Breast epithelium (tissue), 4 donors: ENCODE results near the gene NPHP1. TPM values are rescaled to one million over a fixed set of nuclear protein-coding genes. Genes with fewer than 3 reads are reported as not detected.

Experiments
- DNase-seq, 2 donors: peaks; one replicate each; pipeline ENCODE4 v3.0.0-alpha.2; 2019; ENCODE audit warnings: low spot score in 2 of 2
- H3K27ac ChIP-seq, 2 donors: fragments of 200-600 bp; sonication (generic) in 1 of 2; one replicate each; pipeline ENCODE4 v1.5.1; 2016 to 2019; ENCODE audit warnings: mild to moderate bottlenecking in 1 of 2
- H3K27me3 ChIP-seq, 2 donors: fragments of 200-600 bp; sonication (generic) in 1 of 2; one replicate each; pipeline versions ENCODE4 v1.5.1 to v1.6.0; 2017 to 2019; ENCODE audit warnings: control low read depth in 1 of 2, mild to moderate bottlenecking in 1 of 2
- H3K36me3 ChIP-seq: fragments of 200-600 bp; one replicate; pipeline ENCODE4 v1.5.1; 2019
- H3K4me1 ChIP-seq, 2 donors: fragments of 200-600 bp; sonication (generic); one replicate each; pipeline ENCODE4 v1.5.1; 2016 to 2019; ENCODE audit warnings: control low read depth in 1 of 2
- H3K4me3 ChIP-seq, 3 donors: fragments of 200-600 bp; sonication (generic); 1 replicate in 2 of 3; 2 replicates in 1 of 3; pipeline ENCODE4 v1.5.1; 2016 to 2019; ENCODE audit warnings: mild to moderate bottlenecking in 3 of 3, moderate library complexity in 2 of 3
- H3K9me3 ChIP-seq, 2 donors: fragments of 200-600 bp; sonication (generic) in 1 of 2; one replicate each; pipeline ENCODE4 v1.5.1; 2016 to 2019; ENCODE audit warnings: control low read depth in 1 of 2
- POLR2A ChIP-seq: fragments of 450-650 bp; IDR thresholded peaks from one replicate; pipeline ENCODE4 v1.6.1; 2016; ENCODE audit warnings: antibody characterized with exemption, mild to moderate bottlenecking, moderate library complexity
- POLR2AphosphoS5 ChIP-seq, 3 donors: sonication (generic); formaldehyde crosslinking; IDR thresholded peaks; one replicate each; pipeline ENCODE4 v1.6.1; 2017; ENCODE audit warnings: antibody characterized with exemption in 3 of 3
- intact Hi-C: fragments of 100-400 bp; cut with DNase I; formaldehyde crosslinking; loops from one replicate; pipeline ENCODE4 v1.15.1; 2023; ENCODE audit warnings: low total_unique reads
- total RNA-seq, 3 donors: library from RNA; depleted of rRNA; stranded (reverse); fragments of >200 nt; gene quantifications; one replicate each; pipeline ENCODE4 v1.1.0, GENCODE V29; 2016
- TF ChIP-seq, protein P1 (sequence below), 3 donors: fragments of 450-650 bp; IDR thresholded peaks; one replicate each; pipeline ENCODE4 v1.5.1; 2016 to 2017; ENCODE audit warnings: antibody characterized with exemption in 3 of 3, mild to moderate bottlenecking in 3 of 3, moderate library complexity in 3 of 3

The NPHP1 gene
- total RNA-seq, 3 donors from 2014 or later: 5.4 to 15.4 (median 7.2) TPM

DNA sequence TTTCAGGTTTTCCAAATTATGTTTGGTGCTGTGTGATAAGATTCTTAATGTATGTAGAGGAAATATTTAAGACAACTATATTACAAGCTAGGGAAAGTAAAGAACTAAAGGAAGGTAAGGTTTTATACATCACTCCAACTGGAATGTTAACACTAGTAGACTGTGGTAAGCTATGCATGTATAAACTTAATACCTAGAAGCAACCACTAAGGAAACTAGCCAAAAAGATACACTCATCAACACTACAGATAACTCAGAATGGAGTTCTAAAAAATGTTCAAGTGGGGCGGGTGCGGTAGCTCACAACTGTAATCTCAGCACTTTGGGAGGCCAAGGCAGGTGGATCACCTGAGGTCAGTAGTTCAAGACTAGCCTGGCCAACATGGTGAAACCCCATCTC, 51.4 kb downstream of the NPHP1 start:
- H3K4me3 ChIP-seq: no peak overlapping the region
- no peaks in the 10 kb centered on the region for H3K4me1 ChIP-seq
- no peaks in the 10 kb centered on the region for H3K36me3 ChIP-seq
- no peak for DNase-seq
- TF ChIP-seq, protein P1, sequence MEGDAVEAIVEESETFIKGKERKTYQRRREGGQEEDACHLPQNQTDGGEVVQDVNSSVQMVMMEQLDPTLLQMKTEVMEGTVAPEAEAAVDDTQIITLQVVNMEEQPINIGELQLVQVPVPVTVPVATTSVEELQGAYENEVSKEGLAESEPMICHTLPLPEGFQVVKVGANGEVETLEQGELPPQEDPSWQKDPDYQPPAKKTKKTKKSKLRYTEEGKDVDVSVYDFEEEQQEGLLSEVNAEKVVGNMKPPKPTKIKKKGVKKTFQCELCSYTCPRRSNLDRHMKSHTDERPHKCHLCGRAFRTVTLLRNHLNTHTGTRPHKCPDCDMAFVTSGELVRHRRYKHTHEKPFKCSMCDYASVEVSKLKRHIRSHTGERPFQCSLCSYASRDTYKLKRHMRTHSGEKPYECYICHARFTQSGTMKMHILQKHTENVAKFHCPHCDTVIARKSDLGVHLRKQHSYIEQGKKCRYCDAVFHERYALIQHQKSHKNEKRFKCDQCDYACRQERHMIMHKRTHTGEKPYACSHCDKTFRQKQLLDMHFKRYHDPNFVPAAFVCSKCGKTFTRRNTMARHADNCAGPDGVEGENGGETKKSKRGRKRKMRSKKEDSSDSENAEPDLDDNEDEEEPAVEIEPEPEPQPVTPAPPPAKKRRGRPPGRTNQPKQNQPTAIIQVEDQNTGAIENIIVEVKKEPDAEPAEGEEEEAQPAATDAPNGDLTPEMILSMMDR (IDR thresholded peaks at IDR 0.05): no peak
- TF ChIP-seq POLR2A: no peak
- TF ChIP-seq POLR2AphosphoS5 (IDR thresholded peaks at IDR 0.05): no peak
- intact Hi-C loops: no loop called here
- H3K27ac ChIP-seq: no peak overlapping the region
- no peaks in the 10 kb centered on the region for H3K27me3 ChIP-seq
- peaks cover 8 to 9% of the 10 kb centered on the region in 2 donors for H3K9me3 ChIP-seq

DNA sequence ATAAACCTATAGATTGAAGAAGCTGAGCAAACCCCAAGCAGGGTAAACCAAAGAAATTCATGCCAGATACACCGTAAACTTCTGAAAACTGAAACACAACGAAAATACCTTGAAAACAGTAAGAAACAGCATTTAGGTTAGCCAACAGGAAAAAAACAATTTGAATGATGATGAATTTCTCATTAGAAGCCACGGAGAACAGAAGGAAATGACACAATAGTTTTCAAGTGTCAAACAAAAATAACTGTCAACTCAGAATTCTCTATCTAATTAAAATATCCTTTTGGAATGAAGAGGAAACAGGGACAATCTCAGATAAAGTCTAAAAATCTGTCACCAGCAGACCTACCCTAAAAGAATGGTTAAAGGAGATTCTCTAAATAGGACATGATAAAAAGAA, 51.9 kb downstream of the NPHP1 start:
- peaks cover 8 to 9% of the 10 kb centered on the region in 2 donors for H3K9me3 ChIP-seq
- DNase-seq: no peak
- TF ChIP-seq POLR2A: no peak
- TF ChIP-seq, protein P1 (IDR thresholded peaks at IDR 0.05): no peak
- no peak overlapping the region for H3K27ac ChIP-seq
- no peaks in the 10 kb centered on the region for H3K27me3 ChIP-seq
- intact Hi-C loops: no loop called here
- H3K4me3 ChIP-seq: no peak overlapping the region
- no peaks in the 10 kb centered on the region for H3K36me3 ChIP-seq
- no peaks in the 10 kb centered on the region for H3K4me1 ChIP-seq

DNA sequence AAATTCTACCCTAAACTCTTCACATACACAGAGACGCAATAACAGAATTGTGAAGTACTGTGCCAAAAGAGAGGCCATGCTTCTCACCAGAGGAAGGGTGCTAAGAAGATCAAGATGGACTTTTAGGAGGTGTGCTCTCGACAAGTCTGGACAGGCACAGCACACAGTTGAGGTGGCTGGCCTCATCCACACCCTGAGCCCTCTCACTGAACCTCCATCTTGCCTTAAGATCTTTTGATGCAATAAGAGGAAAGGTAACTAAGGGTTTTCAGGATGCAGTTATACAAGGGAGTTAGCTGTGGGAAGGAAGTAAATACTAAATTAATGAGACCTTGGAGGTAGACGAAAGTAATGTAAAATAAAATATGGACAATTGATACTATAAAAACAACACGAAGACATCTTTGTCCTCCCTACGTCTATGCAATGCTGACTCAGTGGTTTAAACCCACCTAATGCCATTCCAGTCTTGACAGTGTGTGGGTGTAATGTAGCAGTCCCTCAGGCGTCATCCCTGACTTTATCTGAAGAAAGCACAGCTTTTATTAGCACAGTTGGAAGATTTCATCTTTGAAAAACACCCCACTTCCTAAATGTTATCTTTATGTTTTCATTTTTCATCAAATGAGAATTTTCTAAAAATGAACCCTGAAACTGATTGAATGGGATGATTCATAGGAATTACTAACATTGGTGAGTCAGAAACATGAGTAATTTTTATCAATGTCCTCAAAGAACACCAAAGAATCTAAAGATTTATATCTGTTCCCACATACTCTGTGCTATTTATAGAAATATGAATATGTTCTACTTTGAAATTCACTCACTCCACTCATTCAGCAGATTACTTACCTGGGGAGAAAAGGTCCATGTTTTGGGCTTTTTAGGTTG, 55.2 kb downstream of the NPHP1 start:
- no peak overlapping the region for H3K27ac ChIP-seq
- H3K9me3 ChIP-seq: peaks cover under 1 to 2% of the 10 kb centered on the region in 2 donors
- no peaks in the 10 kb centered on the region for H3K4me1 ChIP-seq
- no peaks in the 10 kb centered on the region for H3K27me3 ChIP-seq
- intact Hi-C loops: no loop called here
- TF ChIP-seq POLR2AphosphoS5 (IDR thresholded peaks at IDR 0.05) (no peak), POLR2A (no peak)
- TF ChIP-seq, protein P1 (IDR thresholded peaks at IDR 0.05): no peak
- no peaks in the 10 kb centered on the region for H3K36me3 ChIP-seq
- no peak overlapping the region for H3K4me3 ChIP-seq
- no peak for DNase-seq

DNA sequence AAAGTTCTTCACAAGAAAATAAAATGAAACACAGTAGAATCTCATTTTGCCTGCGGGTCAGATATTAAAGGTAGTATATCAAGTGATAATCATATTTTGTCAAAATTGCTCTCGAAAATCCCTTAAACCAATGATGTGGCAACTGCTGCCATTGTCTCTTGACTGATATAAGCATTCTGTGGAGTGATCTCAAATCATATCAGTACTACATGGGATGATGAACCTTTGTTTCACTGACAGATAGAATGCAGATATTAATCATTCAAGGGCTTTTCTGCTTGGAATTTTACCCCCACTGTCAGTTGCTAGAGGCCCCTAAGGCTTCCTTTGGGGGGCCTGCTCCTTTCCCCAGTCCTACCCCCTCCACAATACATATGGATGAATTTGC, 57.9 kb downstream of the NPHP1 start:
- no peak for DNase-seq
- TF ChIP-seq POLR2AphosphoS5 (IDR thresholded peaks at IDR 0.05): no peak
- TF ChIP-seq, protein P1 (IDR thresholded peaks at IDR 0.05): no peak
- TF ChIP-seq POLR2A: no peak
- no peaks in the 10 kb centered on the region for H3K9me3 ChIP-seq
- no peaks in the 10 kb centered on the region for H3K4me1 ChIP-seq
- no peaks in the 10 kb centered on the region for H3K27me3 ChIP-seq
- no peak overlapping the region for H3K4me3 ChIP-seq
- peaks cover 9% of the 10 kb centered on the region for H3K36me3 ChIP-seq
- H3K27ac ChIP-seq: no peak overlapping the region
- intact Hi-C loops: no loop called here

DNA sequence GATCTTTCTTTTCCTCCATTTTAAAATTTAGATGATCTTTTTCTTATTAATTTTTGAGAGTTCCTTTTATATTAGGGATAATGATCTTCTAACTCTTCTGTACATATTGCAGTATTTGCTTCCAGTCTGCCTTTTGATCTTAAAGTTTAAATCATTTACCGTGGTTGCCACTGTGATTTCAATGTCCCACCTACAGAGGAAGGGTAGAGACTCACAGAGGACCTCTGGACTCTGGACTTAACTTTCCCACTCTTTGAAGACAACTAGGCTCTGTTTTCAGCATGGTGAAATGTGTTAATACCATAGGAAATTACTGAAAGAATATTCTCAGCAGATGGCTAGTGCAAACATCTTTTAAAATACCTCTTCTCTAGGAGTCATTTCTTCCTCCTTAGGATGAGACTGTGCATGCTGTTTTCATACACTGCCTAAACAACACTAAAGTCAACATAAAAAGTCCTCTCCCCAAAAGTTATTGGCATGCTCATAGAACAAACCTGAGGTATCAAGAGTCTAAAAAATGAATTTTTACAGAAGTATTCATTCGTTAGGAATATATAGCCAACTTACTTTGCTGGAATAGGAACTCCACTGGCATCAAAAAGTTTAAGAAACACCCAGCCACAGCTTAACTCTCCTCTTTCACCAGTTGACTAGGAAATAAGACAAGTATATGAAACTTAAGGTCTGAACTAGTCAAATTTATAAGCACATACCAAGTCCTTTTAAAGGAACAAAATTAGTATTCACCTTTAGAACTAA, 58.4 kb downstream of the NPHP1 start:
- no peak overlapping the region for H3K4me3 ChIP-seq
- DNase-seq: no peak
- peaks cover 9% of the 10 kb centered on the region for H3K36me3 ChIP-seq
- intact Hi-C loops: no loop called here
- H3K27ac ChIP-seq: no peak overlapping the region
- TF ChIP-seq POLR2AphosphoS5 (IDR thresholded peaks at IDR 0.05) (no peak), POLR2A (no peak)
- TF ChIP-seq, protein P1 (IDR thresholded peaks at IDR 0.05): no peak
- no peaks in the 10 kb centered on the region for H3K27me3 ChIP-seq
- no peaks in the 10 kb centered on the region for H3K9me3 ChIP-seq
- no peaks in the 10 kb centered on the region for H3K4me1 ChIP-seq
